HepG2 (cell line): ENCODE results near the gene GSPT1. TPM values are rescaled to one million over a fixed set of nuclear protein-coding genes. Genes with fewer than 3 reads are reported as not detected.

Source experiments
- ATAC-seq: fragments of 200-7000 bp; cut with Tn5 transposase; 3 replicates; pipeline ENCODE4 v1.9.1; 2020; ENCODE audit warnings: mild to moderate bottlenecking, moderate library complexity
- BruUV-seq: library from RNA; stranded (reverse); fragments of 400-500 nt; replicated peaks from 2 replicates; lab custom pipeline; 2021; lab: Mats Ljungman, UMichigan
- CTCF ChIA-PET: fragments of 300-600 bp; formaldehyde crosslinking; extraction: SDS; loops from one replicate; lab custom pipeline; 2021; ENCODE audit warnings: low total read pairs, inconsistent platforms, low intra/inter-chr PET ratio; lab: Yijun Ruan, JAX
- POLR2A ChIA-PET: fragments of 350-600 bp; sonication (Branson Sonifier 250); formaldehyde crosslinking; loops from one replicate; lab custom pipeline; 2020; ENCODE audit warnings: antibody characterized with exemption, inconsistent platforms; lab: Yijun Ruan, JAX
- DNase-seq: peaks from one replicate; pipeline ENCODE4 v3.0.0-alpha.2; 2015; ENCODE audit warnings: low spot score
- FAIRE-seq: peaks from 3 replicates; lab custom pipeline; 2011; peaks lifted over from hg19 to GRCh38; lab: Jason Lieb, UNC
- H2AFZ ChIP-seq: one replicate; pipeline ENCODE4 v1.6.1; 2011; ENCODE audit warnings: low read length, inconsistent platforms
- H3K27ac ChIP-seq: fragments of 300-600 bp; 3 replicates; pipeline ENCODE4 v1.8.0; 2011; ENCODE audit warnings: mixed run types, mild to moderate bottlenecking, mixed read lengths, low read length, inconsistent platforms; ENCODE audit not compliant: insufficient read depth; ENCODE audit errors: extremely low read length
- H3K27me3 ChIP-seq, 2 experiments: fragments of 200-600 bp in 1 of 2; 2 replicates in 1 of 2; 3 replicates in 1 of 2; pipeline versions ENCODE4 v1.6.0 to v1.8.0; 2011; ENCODE audit warnings: low read length in 2 of 2, mild to moderate bottlenecking in 2 of 2, moderate library complexity in 2 of 2, inconsistent platforms in 1 of 2; ENCODE audit not compliant: insufficient read depth in 2 of 2, control insufficient read depth in 1 of 2
- H3K36me3 ChIP-seq, 2 experiments: fragments of 200-600 bp in 1 of 2; replicated peaks in 1 of 2; 2 replicates in 1 of 2; 3 replicates in 1 of 2; pipeline versions ENCODE4 v1.5.1 to v1.8.0; 2011; ENCODE audit warnings: low read length in 2 of 2, inconsistent platforms in 1 of 2; ENCODE audit not compliant: insufficient read depth in 2 of 2, control insufficient read depth in 1 of 2
- H3K4me1 ChIP-seq: 2 replicates; pipeline ENCODE4 v1.5.1; 2012; ENCODE audit warnings: low read length, inconsistent platforms; ENCODE audit not compliant: insufficient read depth
- H3K4me2 ChIP-seq: 2 replicates; pipeline ENCODE4 v1.6.0; 2011; ENCODE audit warnings: low read depth, low read length, inconsistent platforms
- H3K4me3 ChIP-seq, 3 experiments: fragments of 200-600 bp in 1 of 3; sonication (generic), shearing (Covaris generic) in 1 of 3; replicated peaks in 1 of 3; 2 replicates each; pipeline ENCODE4 v1.5.1; 2011 to 2016; ENCODE audit warnings: low read length in 3 of 3, inconsistent platforms in 2 of 3, low read depth in 2 of 3, mild to moderate bottlenecking in 2 of 3, control low read depth in 1 of 3, mixed read lengths in 1 of 3; ENCODE audit not compliant: insufficient read depth in 1 of 3
- H3K79me2 ChIP-seq: one replicate; pipeline ENCODE4 v1.6.1; 2011; ENCODE audit warnings: low read length, inconsistent platforms; ENCODE audit not compliant: insufficient read depth
- H3K9ac ChIP-seq: 2 replicates; pipeline ENCODE4 v1.6.0; 2011; ENCODE audit warnings: mild to moderate bottlenecking, low read depth, low read length, inconsistent platforms; ENCODE audit not compliant: insufficient read depth
- H3K9me3 ChIP-seq: 2 replicates; pipeline ENCODE4 v1.5.1; 2012; ENCODE audit warnings: mild to moderate bottlenecking, low read length
- H4K20me1 ChIP-seq: 2 replicates; pipeline ENCODE4 v1.6.0; 2011; ENCODE audit warnings: inconsistent platforms, mild to moderate bottlenecking, low read length, moderate library complexity; ENCODE audit not compliant: insufficient read depth
- GZF1 ChIP-seq: sonication (generic); formaldehyde crosslinking; IDR thresholded peaks from 2 replicates; pipeline ENCODE4 v1.5.1; 2020; ENCODE audit warnings: mild to moderate bottlenecking, missing genetic modification reagents
- HMGA1 ChIP-seq: sonication (generic); formaldehyde crosslinking; conservative IDR thresholded peaks from 2 replicates; pipeline ENCODE4 v1.4.0; 2020; ENCODE audit warnings: missing genetic modification reagents
- MAFK ChIP-seq, 2 experiments: IDR thresholded peaks in 1 of 2; conservative IDR thresholded peaks in 1 of 2; 2 replicates each; pipeline ENCODE4 v1.6.1; 2011; ENCODE audit warnings: improper control_type of control experiment in 2 of 2, low read length in 2 of 2
- NFYC ChIP-seq: IDR thresholded peaks from 2 replicates; pipeline ENCODE4 v1.6.1; 2016; ENCODE audit warnings: missing genetic modification reagents, missing compliant biosample characterization
- RBM22 ChIP-seq: fragments of 200-400 bp; formaldehyde crosslinking; optimal IDR thresholded peaks from 2 replicates; pipeline ENCODE3; 2017; ENCODE audit warnings: mild to moderate bottlenecking, low read length, moderate library complexity
- SETDB1 ChIP-seq: sonication (generic); formaldehyde crosslinking; IDR thresholded peaks from 2 replicates; pipeline ENCODE4 v1.5.1; 2020; ENCODE audit warnings: missing genetic modification reagents, mild to moderate bottlenecking, borderline replicate concordance
- ZBTB2 ChIP-seq: sonication (generic); formaldehyde crosslinking; IDR thresholded peaks from 2 replicates; pipeline ENCODE4 v1.8.0; 2022; ENCODE audit warnings: low read depth, missing genetic modification reagents
- ZNF883 ChIP-seq: sonication (generic); formaldehyde crosslinking; IDR thresholded peaks from 2 replicates; pipeline ENCODE4 v1.5.1; 2020; ENCODE audit warnings: mild to moderate bottlenecking, missing genetic modification reagents; ENCODE audit errors: not compliant biosample characterization
- WGBS: methylation state at CpG from one replicate; pipeline ENCODE4 v1.1.6; 2017; ENCODE audit warnings: low lambda C conversion rate; 5-methylcytosine and 5-hydroxymethylcytosine counted together
- in situ Hi-C: cut with HindIII; loops from 2 replicates; pipeline ENCODE4 v1.10.0; 2017; ENCODE audit warnings: low pct_unique_long_range_greater_than_20kb; ENCODE audit not compliant: extremely low pct_ligation_motif_present
- intact Hi-C: fragments of 100-400 bp; cut with micrococcal nuclease; formaldehyde crosslinking; loops from one replicate; pipeline ENCODE4 v1.10.0; 2022; ENCODE audit not compliant: unreplicated experiment
- polyA plus RNA-seq, 8 experiments: library from polyadenylated mRNA; depleted of rRNA in 3 of 8; stranded (reverse) in 7 of 8; unstranded in 1 of 8; fragments of >200 nt; fragmentation: Illumina TruSeq in 4 of 8; extraction: Trizol in 4 of 8; gene quantifications; 2 replicates each; pipeline versions ENCODE4 v1.2.1 to v1.2.3, GENCODE V29; 2011 to 2016; ENCODE audit warnings: low read depth in 4 of 8, missing spikeins in 1 of 8, mixed read lengths in 1 of 8; ENCODE audit not compliant: insufficient read depth in 1 of 8
- total RNA-seq, 5 experiments: library from RNA; depleted of rRNA; stranded (reverse); fragments of >200 nt; fragmentation: Illumina TruSeq; extraction: Trizol; gene quantifications; 2 replicates each; pipeline ENCODE4 v1.2.3, GENCODE V29; 2016; ENCODE audit warnings: low read depth in 1 of 5

Gene GSPT1
- total and polyA plus RNA-seq, 2 of the 13 experiments (the other 11 are each of a cell fraction or from before 2014, with no cell fraction given): 120 to 316 TPM

- H3K36me3 ChIP-seq: peaks cover 35 to 73% of the 10 kb centered on the region in 2 experiments
- H3K9ac ChIP-seq: no peak overlapping the region
- ATAC-seq (no peak), DNase-seq (no peak), FAIRE-seq (no peak)
- H3K27ac ChIP-seq: no peak overlapping the region
- no peaks in the 10 kb centered on the region for H3K9me3 ChIP-seq
- H3K27me3 ChIP-seq: no peaks in the 10 kb centered on the region
- peaks cover 23% of the 10 kb centered on the region; the same call in 1 of the 2 replicates for H4K20me1 ChIP-seq
- no peak overlapping the region for H3K4me3 ChIP-seq
- ChIA-PET POLR2A (interaction anchor here (1.0 kb wide), 1 partner anchor 19 kb away, joined by 3 read pairs; the partner anchor contains the start of gene GSPT1), CTCF (no interaction called here)
- H2AFZ ChIP-seq: no peak overlapping the region
- TF ChIP-seq RBM22: peak; percentile 61
- TF ChIP-seq NFYC: no peak
- no peak for TF ChIP-seq HMGA1 (CRISPR knock-in tag)
- no peak for TF ChIP-seq GZF1 (CRISPR knock-in tag)
- no peaks in the 10 kb centered on the region for H3K4me1 ChIP-seq
- 97% methylated on average over 5 of the region's 5 CpGs for WGBS
- BruUV-seq: no TSS peak
- H3K4me2 ChIP-seq: no peak overlapping the region
- H3K79me2 ChIP-seq: peaks cover 61% of the 10 kb centered on the region
- in situ Hi-C loops (no loop called here), intact Hi-C loops (no loop called here)
These were observed 19.1 kb downstream of the GSPT1 start for GRCh38 chr16:11896486-11897176.

DNA sequence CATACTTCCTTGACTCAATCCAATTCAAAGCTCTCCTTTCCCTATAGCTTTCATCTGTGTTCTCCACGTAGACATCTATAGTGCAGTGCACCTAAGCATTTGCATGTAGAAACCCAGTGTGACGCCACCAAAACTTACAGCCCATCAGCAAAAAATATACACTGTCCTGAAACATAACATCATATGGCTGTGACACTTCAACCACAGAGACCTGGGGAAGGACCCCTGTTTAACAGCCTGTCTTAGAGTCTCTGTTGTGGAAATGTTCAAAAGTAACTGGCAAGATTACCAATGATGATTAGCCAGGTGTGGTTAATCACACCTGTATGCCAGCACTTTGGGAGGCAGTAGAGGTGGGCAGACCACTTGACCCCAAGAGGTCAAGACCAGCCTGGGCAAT lies 22.2 kb downstream of the GSPT1 start:
- H3K27ac ChIP-seq: no peak overlapping the region
- DNase-seq: no peak
- POLR2A ChIA-PET: no interaction called here
- H3K27me3 ChIP-seq: no peaks in the 10 kb centered on the region
- peaks cover 44 to 78% of the 10 kb centered on the region in 2 experiments for H3K36me3 ChIP-seq
- no peaks in the 10 kb centered on the region for H3K4me1 ChIP-seq
- no TSS peak for BruUV-seq
- H4K20me1 ChIP-seq: no peaks in the 10 kb centered on the region
- intact Hi-C loops: no loop called here
- no peak overlapping the region for H2AFZ ChIP-seq
- peaks cover 30% of the 10 kb centered on the region for H3K79me2 ChIP-seq
- WGBS: 99% methylated on average over 2 of the region's 2 CpGs
- TF ChIP-seq SETDB1 (CRISPR knock-in tag): no peak
- no peak for TF ChIP-seq ZNF883 (CRISPR knock-in tag)
- TF ChIP-seq ZBTB2: no peak
- TF ChIP-seq RBM22: peak; percentile 50
- TF ChIP-seq MAFK (conservative IDR thresholded peaks at IDR 0.05 in 1 of 2, IDR thresholded peaks at IDR 0.05 in 1 of 2; ENCODE audit: low read length in 2 of 2): 0 out of 4 replicates have a peak, but pooled peaks of 1 of the 2 experiments have one; percentile 9
- TF ChIP-seq, all 625 proteins: peak for 2
- in situ Hi-C loops: no loop called here
- ATAC-seq: no peak
- Histone ChIP-seq H3K9ac (no peak overlapping the region), H3K4me2 (no peak overlapping the region), H3K9me3 (no peaks in the 10 kb centered on the region), H3K4me3 (no peak overlapping the region)
- no peak for FAIRE-seq
- CTCF ChIA-PET: no interaction called here
